Activated B cell treated with CpG ODN at 0.5 μM for 24 hours (primary cell): ENCODE results near the gene SNX9. TPM values are rescaled to one million over a fixed set of nuclear protein-coding genes. Genes with fewer than 3 reads are reported as not detected.
"Not testable (repeated sequence)": the region's sequence is repeated elsewhere in the genome, so short reads cannot be mapped to it uniquely, and the experiment has no call there.

Experiments used
- ATAC-seq: fragments of 200-7000 bp; cut with Tn5 transposase; one replicate; pipeline ENCODE4 v1.10.0; 2021; ENCODE audit warnings: low read depth, mild to moderate bottlenecking, moderate library complexity
- CTCF ChIA-PET: fragments of 350-600 bp; sonication (Branson Sonifier 250); formaldehyde crosslinking; loops from one replicate; lab custom pipeline; 2021; ENCODE audit warnings: antibody characterized with exemption; lab: Charles Lee
- POLR2A ChIA-PET: fragments of 350-600 bp; sonication (Branson Sonifier 250); formaldehyde crosslinking; loops from one replicate; lab custom pipeline; 2021; ENCODE audit warnings: antibody characterized with exemption; lab: Charles Lee
- DNase-seq: peaks from one replicate; pipeline ENCODE4 v3.0.0; 2022
- H3K27ac Mint-ChIP-seq: one replicate; pipeline ENCODE4 v1.8.0; 2020; ENCODE audit warnings: mixed read lengths
- H3K27me3 Mint-ChIP-seq: one replicate; pipeline ENCODE4 v1.8.0; 2021; ENCODE audit warnings: mixed read lengths
- H3K36me3 Mint-ChIP-seq: one replicate; pipeline ENCODE4 v1.8.0; 2021; ENCODE audit warnings: low read depth, mixed read lengths
- H3K4me1 Mint-ChIP-seq: one replicate; pipeline ENCODE4 v1.8.0; 2021; ENCODE audit warnings: mixed read lengths
- H3K4me3 Mint-ChIP-seq: one replicate; pipeline ENCODE4 v1.8.0; 2020; ENCODE audit warnings: mild to moderate bottlenecking, mixed read lengths
- H3K9me3 Mint-ChIP-seq: one replicate; pipeline ENCODE4 v1.8.0; 2020; ENCODE audit warnings: mixed read lengths
- CTCF ChIP-seq: fragments of 200-600 bp; IDR thresholded peaks from one replicate; pipeline ENCODE4 v1.8.0; 2022; ENCODE audit warnings: antibody characterized with exemption, mild to moderate bottlenecking
- intact Hi-C: fragments of 100-400 bp; cut with micrococcal nuclease; formaldehyde crosslinking; loops from one replicate; pipeline ENCODE4 v1.15.1; 2024
- total RNA-seq: library from RNA; stranded (reverse); gene quantifications from 2 replicates; pipeline ENCODE4 v1.2.3, GENCODE V29; 2022

SNX9 gene
- total RNA-seq, 1 donor from 2014 or later: 40.0 TPM

GRCh38 chr6:157898640-157899039 is 75.6 kb downstream of the SNX9 start:
- no peak for DNase-seq
- no peak for TF ChIP-seq CTCF
- H3K4me1 Mint-ChIP-seq: no peaks in the 10 kb centered on the region
- no peak for ATAC-seq
- H3K4me3 Mint-ChIP-seq: no peak overlapping the region
- H3K27me3 Mint-ChIP-seq: no peaks in the 10 kb centered on the region
- POLR2A ChIA-PET: no interaction called here
- peaks cover 78% of the 10 kb centered on the region for H3K36me3 Mint-ChIP-seq
- intact Hi-C loops: no loop called here
- CTCF ChIA-PET: no interaction called here
- H3K27ac Mint-ChIP-seq: no peak overlapping the region
- H3K9me3 Mint-ChIP-seq: no peaks in the 10 kb centered on the region

GRCh38 chr6:157900262-157900661 is 77.2 kb downstream of the SNX9 start:
- POLR2A ChIA-PET, ATAC-seq, H3K4me1 Mint-ChIP-seq, H3K27me3 Mint-ChIP-seq, DNase-seq, CTCF ChIA-PET, intact Hi-C loops, H3K27ac Mint-ChIP-seq, H3K4me3 Mint-ChIP-seq, H3K9me3 Mint-ChIP-seq: not testable (repeated sequence)
- peaks cover 82% of the 10 kb centered on the region for H3K36me3 Mint-ChIP-seq

GRCh38 chr6:157900751-157901150 is 77.7 kb downstream of the SNX9 start:
- H3K9me3 Mint-ChIP-seq, POLR2A ChIA-PET, H3K27ac Mint-ChIP-seq, DNase-seq, H3K4me1 Mint-ChIP-seq, H3K4me3 Mint-ChIP-seq, intact Hi-C loops, H3K27me3 Mint-ChIP-seq, ATAC-seq: not testable (repeated sequence)
- H3K36me3 Mint-ChIP-seq: peaks cover 83% of the 10 kb centered on the region
- CTCF ChIA-PET: interaction anchor here (0.7 kb wide), 1 partner anchor 10 kb away, joined by 3 read pairs; no protein-coding TSS in a partner anchor

GRCh38 chr6:157904999-157905398 is 82.0 kb downstream of the SNX9 start:
- peaks cover 21% of the 10 kb centered on the region for H3K4me1 Mint-ChIP-seq
- H3K9me3 Mint-ChIP-seq: no peaks in the 10 kb centered on the region
- no peak for DNase-seq
- ChIA-PET POLR2A (no interaction called here), CTCF (no interaction called here)
- H3K36me3 Mint-ChIP-seq: peaks cover 89% of the 10 kb centered on the region
- no peaks in the 10 kb centered on the region for H3K27me3 Mint-ChIP-seq
- H3K27ac Mint-ChIP-seq: no peak overlapping the region
- H3K4me3 Mint-ChIP-seq: no peak overlapping the region
- no peak for TF ChIP-seq CTCF
- intact Hi-C loops: no loop called here
- ATAC-seq: no peak

GRCh38 chr6:157905590-157906342 is 82.7 kb downstream of the SNX9 start:
- ChIA-PET POLR2A (no interaction called here), CTCF (interaction anchor here (1.0 to 1.5 kb wide), 2 partner anchors 16 to 150 kb away, joined by 3 to 6 read pairs; no protein-coding TSS in a partner anchor)
- Mint-ChIP-seq H3K36me3 (peaks cover 90% of the 10 kb centered on the region), H3K27ac (no peak overlapping the region), H3K4me1 (peaks cover 21% of the 10 kb centered on the region), H3K27me3 (no peaks in the 10 kb centered on the region), H3K4me3 (no peak overlapping the region), H3K9me3 (no peaks in the 10 kb centered on the region)
- intact Hi-C loops: no loop called here
- DNase-seq (no peak), ATAC-seq (no peak)
- TF ChIP-seq CTCF: no peak

- peaks cover 21% of the 10 kb centered on the region for H3K4me1 Mint-ChIP-seq
These were observed 83.6 kb downstream of the SNX9 start for GRCh38 chr6:157906537-157907061.

More at GRCh38 chr6:157906537-157907061, 83.6 kb downstream of the SNX9 start:
- no peak for TF ChIP-seq CTCF
- DNase-seq (no peak), ATAC-seq (no peak)
- POLR2A ChIA-PET: no interaction called here
- CTCF ChIA-PET: interaction anchor here (1.0 to 1.5 kb wide), 3 partner anchors 17 to 151 kb away, joined by 3 to 6 read pairs (median 4); no protein-coding TSS in a partner anchor
- Mint-ChIP-seq H3K9me3 (no peaks in the 10 kb centered on the region), H3K36me3 (peaks cover 90% of the 10 kb centered on the region), H3K4me3 (no peak overlapping the region), H3K27ac (no peak overlapping the region), H3K27me3 (no peaks in the 10 kb centered on the region)
- intact Hi-C loops: no loop called here
